ENCODE data around the gene ZNF48. TPM values are rescaled to one million over a fixed set of nuclear protein-coding genes. Genes with fewer than 3 reads are reported as not detected.

Gene ZNF48
- polyA plus RNA-seq, 1 of the 3 experiments (the other 2 are of a cell fraction), result 8.8 TPM

DNA sequence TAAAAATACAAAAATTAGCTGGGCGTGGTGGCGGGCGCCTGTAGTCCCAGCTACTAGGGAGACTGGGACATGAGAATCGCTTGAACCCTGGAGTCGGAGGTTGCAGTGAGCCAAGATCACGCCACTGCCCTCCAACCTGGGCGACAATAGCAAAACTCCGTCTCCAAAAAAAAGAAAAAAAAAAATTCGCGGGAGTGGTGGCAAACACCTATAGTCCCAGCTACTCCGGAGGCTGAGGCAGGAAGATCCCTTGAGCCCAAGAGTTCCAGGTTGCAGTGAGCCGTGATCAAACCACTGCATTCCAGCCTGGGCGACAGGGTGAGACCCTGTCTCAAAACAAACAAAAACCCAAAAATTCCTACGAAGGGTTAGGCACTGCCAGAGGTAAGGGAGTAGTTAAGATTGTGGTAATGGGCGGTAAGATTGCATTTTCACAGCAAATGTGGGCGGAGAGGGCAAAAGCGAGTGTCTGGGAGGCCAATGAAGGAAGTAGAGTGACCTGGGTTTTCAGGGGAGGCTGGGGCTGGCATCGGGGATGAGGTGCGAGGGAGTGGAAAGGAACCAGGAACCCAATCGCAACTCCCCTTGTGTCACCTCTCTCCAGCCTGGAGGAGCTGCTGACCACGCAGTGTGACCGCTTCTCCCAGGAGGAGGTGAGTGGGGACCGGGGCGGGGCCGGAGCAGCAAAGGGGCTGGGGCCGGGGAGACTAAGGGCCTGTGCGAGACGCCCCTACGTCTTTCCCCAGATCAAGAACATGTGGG, 18.0 kb upstream of the ZNF48 start:
- 62% methylated on average over 25 of the region's 29 CpGs for WGBS (ENCODE audit: low lambda C conversion rate)
- ChIA-PET CTCF (interaction anchor here (0.7 to 2.0 kb wide), 5 partner anchors 18 to 32 kb away, joined by 3 to 11 read pairs (median 3); partner anchors contain the start of genes CD2BP2, ZNF48 and ZNF771), POLR2A (interaction anchor here (0.6 to 1.5 kb wide), 4 partner anchors 9 to 23 kb away, joined by 3 to 9 read pairs (median 3); partner anchors contain the start of gene ZNF48)
- peak overlapping the region; percentile 87 for H2AFZ ChIP-seq (ENCODE audit: low read depth)
- peak overlapping the region; percentile 56 to 96 for H3K4me3 ChIP-seq (ENCODE audit: low read depth in 2 of 2, low read length in 1 of 2)
- TF ChIP-seq RCOR1 (IDR thresholded peaks at IDR 0.05; ENCODE audit: low read length) (no peak), GATA2 (CRISPR knock-in tag; IDR thresholded peaks at IDR 0.05) (no peak), FOSL2 (IDR thresholded peaks at IDR 0.05; ENCODE audit: borderline replicate concordance, low read depth) (no peak), EP300 (IDR thresholded peaks at IDR 0.05; ENCODE audit: borderline replicate concordance in 1 of 2, low read depth in 1 of 2, low read length in 1 of 2) (no peak), ELF1 (IDR thresholded peaks at IDR 0.05) (no peak), MXI1 (IDR thresholded peaks at IDR 0.05; ENCODE audit: low read depth, low read length) (no peak), REST (IDR thresholded peaks at IDR 0.05; ENCODE audit: low read depth, low read length) (no peak), MEF2A (IDR thresholded peaks at IDR 0.05; ENCODE audit: borderline replicate concordance, low read depth) (no peak), JUND (IDR thresholded peaks at IDR 0.05) (no peak)
- TF ChIP-seq, protein P1, sequence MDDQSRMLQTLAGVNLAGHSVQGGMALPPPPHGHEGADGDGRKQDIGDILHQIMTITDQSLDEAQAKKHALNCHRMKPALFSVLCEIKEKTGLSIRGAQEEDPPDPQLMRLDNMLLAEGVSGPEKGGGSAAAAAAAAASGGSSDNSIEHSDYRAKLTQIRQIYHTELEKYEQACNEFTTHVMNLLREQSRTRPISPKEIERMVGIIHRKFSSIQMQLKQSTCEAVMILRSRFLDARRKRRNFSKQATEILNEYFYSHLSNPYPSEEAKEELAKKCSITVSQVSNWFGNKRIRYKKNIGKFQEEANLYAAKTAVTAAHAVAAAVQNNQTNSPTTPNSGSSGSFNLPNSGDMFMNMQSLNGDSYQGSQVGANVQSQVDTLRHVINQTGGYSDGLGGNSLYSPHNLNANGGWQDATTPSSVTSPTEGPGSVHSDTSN (IDR thresholded peaks at IDR 0.05), result no peak
- H3K27me3 ChIP-seq (ENCODE audit: insufficient read depth), result no peaks in the 10 kb centered on the region
- H3K27ac ChIP-seq (ENCODE audit: low read depth in 2 of 2, low read length in 1 of 2), result peak overlapping the region; percentile 98 to 99
- peak overlapping the region; percentile 100 for H3K4me2 ChIP-seq
- peaks cover 12% of the 10 kb centered on the region; the same call in 1 of the 2 replicates for H4K20me1 ChIP-seq (ENCODE audit: insufficient read depth)
- H3K9me2 ChIP-seq, result no peaks in the 10 kb centered on the region
- H3F3A ChIP-seq (replicated peaks; ENCODE audit: insufficient read depth), result peaks cover 19% of the 10 kb centered on the region
- DNase-seq, result no peak
- peak overlapping the region; percentile 97; the same call in 1 of the 2 replicates for H3K9ac ChIP-seq
- H3K36me3 ChIP-seq (replicated peaks in 1 of 2; ENCODE audit: control insufficient read depth in 1 of 2, insufficient read depth in 2 of 2, low read length in 1 of 2), result peaks cover 0 to 6% of the 10 kb centered on the region in 2 experiments
- peaks cover 6 to 14% of the 10 kb centered on the region in 2 experiments; a peak in 3 of 4 replicates for H3K4me1 ChIP-seq (ENCODE audit: control insufficient read depth in 1 of 2, insufficient read depth in 2 of 2, low read depth in 1 of 2, low read length in 1 of 2)
- H3K79me2 ChIP-seq (ENCODE audit: insufficient read depth), result peaks cover 15% of the 10 kb centered on the region; the same call in 1 of the 2 replicates
- no peaks in the 10 kb centered on the region for H3K9me3 ChIP-seq

Measured in SK-N-SH (cell line).